ENCODE results near the gene ASXL3. TPM values are rescaled to one million over a fixed set of nuclear protein-coding genes. Genes with fewer than 3 reads are reported as not detected.

ASXL3 gene
- total RNA-seq, 1 experiment from 2014 or later, result 0.47 TPM

DNA sequence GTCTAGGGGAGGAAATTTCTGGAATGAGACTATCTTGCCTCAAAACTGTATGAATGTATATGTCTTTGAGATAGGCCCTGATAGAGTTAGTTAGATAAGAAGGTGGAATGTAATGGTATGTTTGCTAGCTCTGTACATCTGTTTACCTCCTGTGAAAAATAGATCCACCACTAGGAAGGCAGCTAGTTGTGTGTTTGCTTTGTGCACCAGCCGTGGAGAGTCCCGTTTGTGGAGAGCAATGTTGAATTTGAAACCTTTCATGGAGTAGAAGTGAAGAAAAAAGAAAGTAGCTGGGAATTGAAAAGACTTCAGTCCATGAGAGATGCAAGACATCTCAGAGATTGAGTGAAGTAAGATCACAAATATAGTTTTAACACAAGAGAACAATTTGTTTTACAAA lies 25.4 kb downstream of the ASXL3 start:
- intact Hi-C loops (cut with micrococcal nuclease; ENCODE audit: unreplicated experiment), result loop anchor here (10.0 kb wide), 1 partner anchor 61 kb away; no protein-coding TSS in a partner anchor
- peaks cover 7% of the 10 kb centered on the region for H3K9me3 Mint-ChIP-seq (ENCODE audit: low read depth, unreplicated experiment)
- TF ChIP-seq CTCF (IDR thresholded peaks at IDR 0.05; ENCODE audit: unreplicated experiment), result no peak
- H3K36me3 Mint-ChIP-seq (ENCODE audit: insufficient read depth, unreplicated experiment), result no peaks in the 10 kb centered on the region
- no peak overlapping the region for H3K4me3 Mint-ChIP-seq (ENCODE audit: low read depth, unreplicated experiment)
- CTCF ChIA-PET, result interaction anchor here (1.0 kb wide), 1 partner anchor 49 kb away, joined by 3 read pairs; no protein-coding TSS in a partner anchor
- H3K27ac Mint-ChIP-seq (ENCODE audit: unreplicated experiment), result peak overlapping the region; percentile 27
- peaks cover 31% of the 10 kb centered on the region for H3K4me1 Mint-ChIP-seq (ENCODE audit: low read depth, unreplicated experiment)
- H3K27me3 Mint-ChIP-seq (ENCODE audit: unreplicated experiment), result no peaks in the 10 kb centered on the region
- no TSS peak for BruUV-seq (replicated peaks)
- DNase-seq, result no peak

DNA sequence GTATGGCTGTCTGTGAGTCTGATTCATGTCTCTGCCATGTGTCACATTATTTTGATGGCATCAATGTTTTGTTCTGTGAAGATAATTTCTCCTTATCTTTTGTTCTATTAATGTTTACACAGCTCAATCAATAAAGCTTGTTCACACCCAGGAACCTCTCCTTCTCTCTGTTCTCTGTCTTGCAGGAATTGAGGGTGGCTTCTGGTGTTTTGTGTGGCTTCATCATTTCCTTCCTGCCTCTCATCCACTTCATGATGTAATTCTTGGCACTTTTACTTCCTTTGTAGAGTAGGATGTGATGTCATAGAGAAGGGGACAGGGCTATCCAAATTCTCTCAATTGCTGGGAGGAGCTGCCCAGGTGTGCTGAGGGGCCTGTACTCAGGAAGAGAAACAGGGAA lies 27.2 kb downstream of the ASXL3 start:
- Mint-ChIP-seq H3K36me3 (ENCODE audit: insufficient read depth, unreplicated experiment) (no peaks in the 10 kb centered on the region), H3K4me3 (ENCODE audit: low read depth, unreplicated experiment) (no peak overlapping the region), H3K27ac (ENCODE audit: unreplicated experiment) (peak overlapping the region; percentile 1), H3K27me3 (ENCODE audit: unreplicated experiment) (no peaks in the 10 kb centered on the region), H3K4me1 (ENCODE audit: low read depth, unreplicated experiment) (peaks cover 31% of the 10 kb centered on the region), H3K9me3 (ENCODE audit: low read depth, unreplicated experiment) (peaks cover 7% of the 10 kb centered on the region)
- DNase-seq, result peak; percentile 4
- BruUV-seq (replicated peaks), result no TSS peak
- CTCF ChIA-PET, result interaction anchor here (1.2 kb wide), 1 partner anchor 101 kb away, joined by 4 read pairs; no protein-coding TSS in a partner anchor
- no peak for TF ChIP-seq CTCF (IDR thresholded peaks at IDR 0.05; ENCODE audit: unreplicated experiment)
- intact Hi-C loops (cut with micrococcal nuclease; ENCODE audit: unreplicated experiment), result loop anchor here (10.0 kb wide), 1 partner anchor 60 kb away; no protein-coding TSS in a partner anchor

GRCh38 chr18:33606621-33607020 lies 28.6 kb downstream of the ASXL3 start:
- Mint-ChIP-seq H3K4me1 (ENCODE audit: low read depth, unreplicated experiment) (peaks cover 31% of the 10 kb centered on the region), H3K4me3 (ENCODE audit: low read depth, unreplicated experiment) (no peak overlapping the region), H3K9me3 (ENCODE audit: low read depth, unreplicated experiment) (peaks cover 7% of the 10 kb centered on the region), H3K36me3 (ENCODE audit: insufficient read depth, unreplicated experiment) (no peaks in the 10 kb centered on the region), H3K27ac (ENCODE audit: unreplicated experiment) (no peak overlapping the region), H3K27me3 (ENCODE audit: unreplicated experiment) (no peaks in the 10 kb centered on the region)
- no peak for TF ChIP-seq CTCF (IDR thresholded peaks at IDR 0.05; ENCODE audit: unreplicated experiment)
- CTCF ChIA-PET, result no interaction called here
- no TSS peak for BruUV-seq (replicated peaks)
- DNase-seq, result no peak
- intact Hi-C loops (cut with micrococcal nuclease; ENCODE audit: unreplicated experiment), result loop anchor here (10.0 kb wide), 1 partner anchor 58 kb away; no protein-coding TSS in a partner anchor

- Mint-ChIP-seq H3K36me3 (ENCODE audit: insufficient read depth, unreplicated experiment) (no peaks in the 10 kb centered on the region), H3K9me3 (ENCODE audit: low read depth, unreplicated experiment) (peaks cover 2% of the 10 kb centered on the region), H3K27ac (ENCODE audit: unreplicated experiment) (no peak overlapping the region), H3K27me3 (ENCODE audit: unreplicated experiment) (no peaks in the 10 kb centered on the region), H3K4me1 (ENCODE audit: low read depth, unreplicated experiment) (no peaks in the 10 kb centered on the region), H3K4me3 (ENCODE audit: low read depth, unreplicated experiment) (no peak overlapping the region)
- DNase-seq, result no peak
- no TSS peak for BruUV-seq (replicated peaks)
- CTCF ChIA-PET, result no interaction called here
- intact Hi-C loops (cut with micrococcal nuclease; ENCODE audit: unreplicated experiment), result loop anchor here (10.0 kb wide), 1 partner anchor 57 kb away; no protein-coding TSS in a partner anchor
- TF ChIP-seq CTCF (IDR thresholded peaks at IDR 0.05; ENCODE audit: unreplicated experiment), result no peak
Observed at GRCh38 chr18:33611525-33612135, 33.6 kb downstream of the ASXL3 start.

Data from Calu3 (cell line).